Tibial nerve (tissue), 4 donors: ENCODE measurements around the gene ATP4A.

ENCODE experiments used
- CTCF ChIP-seq, 5 experiments: fragments of 200-600 bp in 3 of 5; fragments of 450-650 bp in 2 of 5; sonication (generic) in 3 of 5; IDR thresholded peaks; one replicate each; pipeline ENCODE4 v1.5.1; 2016 to 2019; ENCODE audit warnings: antibody characterized with exemption in 5 of 5, mild to moderate bottlenecking in 3 of 5, moderate library complexity in 2 of 5
- EP300 ChIP-seq, 2 donors: sonication (generic); formaldehyde crosslinking; IDR thresholded peaks; one replicate each; pipeline ENCODE4 v1.6.1; 2017; ENCODE audit warnings: antibody characterized with exemption in 2 of 2, mild to moderate bottlenecking in 1 of 2
- POLR2A ChIP-seq, 2 donors: fragments of 450-650 bp; IDR thresholded peaks; one replicate each; pipeline ENCODE4 v1.6.1; 2017; ENCODE audit warnings: antibody characterized with exemption in 2 of 2, mild to moderate bottlenecking in 2 of 2, moderate library complexity in 2 of 2

- TF ChIP-seq CTCF (IDR thresholded peaks at IDR 0.05) (no peak), POLR2A (IDR thresholded peaks at IDR 0.05) (no peak), EP300 (IDR thresholded peaks at IDR 0.05) (no peak)
Observed at GRCh38 chr19:35524181-35524837, 39.1 kb downstream of the ATP4A start.
